Anterior cingulate cortex (tissue), 58 donors: ENCODE data around the gene TK2.
"Not testable (repeated sequence)": the region's sequence is repeated elsewhere in the genome, so short reads cannot be mapped to it uniquely, and the experiment has no call there.

Experiments used
- DNase-seq, 58 donors: peaks; one replicate each; lab custom pipeline; 2025; lab: John Stamatoyannopoulos, UW

The TK2 gene

DNA sequence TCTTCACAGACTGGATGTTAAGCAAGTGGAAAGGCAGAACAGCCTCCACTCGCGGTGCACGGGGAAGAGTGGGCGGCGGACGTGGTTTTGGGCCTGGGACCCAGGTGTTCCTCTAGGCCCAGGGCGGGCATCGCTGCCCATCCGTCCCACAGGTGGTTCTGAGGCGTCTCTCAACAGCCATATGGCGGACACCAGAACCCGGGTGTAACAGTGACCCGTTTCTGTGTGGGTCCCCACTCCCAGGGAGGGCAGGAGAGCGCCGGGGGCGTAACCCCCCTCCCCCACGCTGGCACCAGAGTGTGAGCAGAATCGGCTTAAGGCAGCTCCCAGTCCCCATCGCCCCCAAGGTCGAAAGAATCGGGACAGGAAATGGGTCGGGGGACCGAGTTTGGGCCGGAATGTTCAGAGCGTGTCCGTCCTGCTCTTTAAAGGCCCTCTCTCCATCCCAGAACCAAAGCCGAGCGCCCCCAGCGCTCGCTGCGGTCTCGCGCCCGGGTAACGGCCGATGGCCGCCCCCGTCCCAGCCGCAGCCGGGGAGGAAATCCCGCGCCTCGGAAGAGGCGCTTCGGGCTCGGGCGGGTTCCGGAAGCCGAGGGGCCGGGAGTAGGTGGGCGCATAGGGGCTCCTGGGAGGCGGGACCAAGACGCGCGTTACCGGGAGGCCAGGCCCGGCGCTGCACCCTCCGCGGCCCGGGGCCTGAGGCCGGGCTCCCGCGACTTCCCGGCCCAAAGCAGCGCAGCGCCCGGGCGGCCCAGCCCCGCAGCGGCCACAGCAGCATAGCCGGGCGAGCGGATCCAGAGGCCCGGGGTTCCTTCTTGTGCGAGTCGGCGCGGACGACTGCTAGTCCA is at the start of gene TK2:
TSS of gene TK2 (minus strand) at position 839 of the 848 bp plus-strand sequence. CDS start at position 778, 61 bp downstream.
- peak in 51 of 58 donors; percentile 27 to 87 (median 67) for DNase-seq

- no peak for DNase-seq
Measured at GRCh38 chr16:66598111-66598510, 48.2 kb upstream of the TK2 start.

- DNase-seq = no peak
Measured at GRCh38 chr16:66596986-66597848, 47.3 kb upstream of the TK2 start.

DNA sequence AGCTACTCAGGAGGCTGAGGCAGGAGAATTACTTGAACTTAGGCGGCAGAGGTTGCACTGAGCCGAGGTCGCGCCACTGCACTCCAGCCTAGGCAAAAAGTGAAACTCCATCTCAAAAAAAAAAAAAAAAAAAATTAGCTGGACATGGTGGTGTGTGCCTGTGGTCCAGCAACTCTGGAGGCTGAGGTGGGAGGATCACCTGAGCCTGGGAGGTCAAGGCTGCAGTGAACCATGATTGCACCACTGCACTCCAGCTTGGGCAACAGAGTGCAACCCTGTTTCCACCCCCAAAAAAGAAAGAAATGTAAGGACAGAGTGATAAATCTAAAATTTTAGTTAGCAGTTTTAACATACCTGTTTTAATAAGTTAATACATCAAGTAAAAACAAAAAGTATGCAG is 46.6 kb upstream of the TK2 start:
- not testable (repeated sequence) for DNase-seq

DNA sequence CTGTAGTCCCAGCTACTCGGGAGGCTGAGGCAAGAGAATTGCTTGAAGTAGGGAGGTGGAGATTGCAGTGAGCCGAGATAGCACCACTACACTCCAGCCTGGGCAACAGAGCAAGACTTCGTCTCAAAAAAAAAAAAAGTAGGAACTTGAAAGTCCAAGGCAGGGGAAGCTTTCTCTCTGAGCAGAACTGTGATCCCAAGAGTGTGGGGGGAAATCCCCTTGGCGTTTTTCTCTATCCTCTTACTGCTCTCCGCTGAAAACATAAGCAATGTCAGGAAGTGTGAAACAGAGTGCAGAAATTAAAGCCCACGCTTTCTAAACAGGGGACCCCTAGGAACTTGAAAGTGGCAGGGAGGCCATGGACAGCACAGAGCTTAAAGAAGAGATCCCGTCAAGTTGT is 44.8 kb upstream of the TK2 start:
- DNase-seq = no peak

GRCh38 chr16:66592814-66593213 is 42.9 kb upstream of the TK2 start:
- no peak for DNase-seq

- DNase-seq = no peak
Measured at GRCh38 chr16:66592241-66592640, 42.3 kb upstream of the TK2 start.

GRCh38 chr16:66591018-66591417 is 41.1 kb upstream of the TK2 start:
- DNase-seq = no peak

GRCh38 chr16:66590322-66590721 is 40.4 kb upstream of the TK2 start:
- no peak for DNase-seq

DNA sequence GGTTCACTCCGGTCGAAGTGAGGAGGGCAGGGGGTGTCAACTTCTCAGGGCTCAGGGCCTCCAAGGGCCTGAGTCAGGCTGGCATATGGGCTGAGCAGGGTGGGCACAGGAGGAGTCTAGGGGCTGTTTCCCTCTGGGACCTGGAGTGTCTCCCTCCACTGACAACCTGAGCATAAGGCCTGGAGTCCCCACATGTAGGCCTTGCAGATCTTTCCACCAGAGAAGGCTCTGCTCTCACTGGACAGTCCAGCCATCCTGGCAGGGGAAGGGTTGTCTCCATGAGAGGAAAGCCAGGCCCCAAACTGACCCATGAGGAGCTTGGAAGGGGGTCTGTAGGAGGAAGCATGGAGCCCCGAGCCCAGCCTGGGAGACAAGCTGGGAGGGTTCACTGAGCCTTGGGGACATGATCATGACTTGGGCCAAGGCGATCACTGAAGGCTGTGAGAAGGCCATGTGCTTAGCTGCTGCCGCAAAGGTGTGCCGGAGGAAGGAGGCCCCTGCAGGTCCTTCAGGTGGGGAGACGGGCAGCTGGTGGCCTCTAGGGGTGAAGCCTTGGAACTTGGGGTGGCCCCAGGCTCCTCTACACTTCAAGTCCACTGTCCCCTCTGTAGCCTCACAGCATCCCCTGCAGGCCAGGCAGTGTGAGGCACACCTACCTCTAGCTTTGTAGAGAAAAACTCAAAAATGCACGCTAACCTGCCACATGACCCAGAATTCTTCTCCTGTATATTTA is 39.2 kb upstream of the TK2 start:
- DNase-seq = peak in 12 of 58 donors; percentile 8 to 52 (median 21)

GRCh38 chr16:66587881-66588600 is 38.1 kb upstream of the TK2 start:
- DNase-seq = peak in 1 of 58 donors; percentile 11

- peak in 1 of 58 donors; percentile 27 for DNase-seq
Measured at GRCh38 chr16:66585481-66586239, 35.7 kb upstream of the TK2 start.

DNA sequence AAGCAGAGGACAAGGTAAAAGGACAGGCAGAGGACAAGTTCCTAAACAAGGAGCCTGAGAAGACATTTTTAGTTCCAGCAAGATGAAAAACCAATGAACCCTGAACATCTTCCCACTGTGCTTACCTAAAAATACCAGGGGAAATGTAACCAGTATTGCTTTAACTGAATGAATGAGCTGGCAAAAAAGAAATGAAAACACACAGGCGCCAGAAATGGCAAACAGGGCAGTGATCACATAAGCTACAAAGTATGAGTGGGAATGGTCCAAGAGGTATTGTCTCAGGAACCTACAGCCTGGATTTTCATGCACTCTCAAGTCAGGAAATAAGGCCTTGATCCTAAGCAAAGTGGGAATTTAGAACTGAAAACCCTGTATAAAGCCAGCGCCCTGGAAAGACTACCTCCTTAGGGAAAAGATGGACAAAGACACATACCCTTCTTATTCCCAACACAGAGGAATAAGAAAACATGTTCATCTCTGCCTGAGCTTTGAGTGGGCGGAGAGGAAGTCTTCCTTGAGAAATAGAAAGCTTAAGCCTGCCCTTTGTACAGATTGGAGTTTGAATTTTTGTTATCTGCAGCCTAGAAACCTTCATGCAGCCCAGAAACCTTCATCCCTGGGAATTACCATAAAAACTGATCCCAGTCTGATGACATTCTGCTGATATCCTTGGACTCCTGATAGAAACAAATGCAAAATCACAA is 31.5 kb upstream of the TK2 start:
- no peak for DNase-seq

GRCh38 chr16:66580605-66581209 is 30.8 kb upstream of the TK2 start:
- no peak for DNase-seq

- peak in 1 of 58 donors; percentile 8 for DNase-seq
Measured at GRCh38 chr16:66578651-66579531, 29.0 kb upstream of the TK2 start, which contains the start of gene CMTM2. Gene CMTM2, plus strand, starts transcription at chr16:66579463. Its CDS starts 145 bp downstream, at chr16:66579608.

- DNase-seq = no peak
Measured at GRCh38 chr16:66576296-66576695, 26.4 kb upstream of the TK2 start.

GRCh38 chr16:66575060-66575459 is 25.1 kb upstream of the TK2 start:
- DNase-seq = no peak
